A673 (cell line): ENCODE results near the gene PDE8A. TPM values are rescaled to one million over a fixed set of nuclear protein-coding genes. Genes with fewer than 3 reads are reported as not detected.
A peak's percentile ranks its signal among the peaks of the same experiment; 100 is the strongest.

Experiments used
- BruUV-seq: library from RNA; stranded (reverse); fragments of 400-500 nt; replicated peaks from 2 replicates; lab custom pipeline; 2021; lab: Mats Ljungman, UMichigan
- CTCF ChIA-PET: fragments of 300-600 bp; sonication (Branson Sonifier 250); formaldehyde crosslinking; loops from one replicate; lab custom pipeline; 2022; ENCODE audit warnings: antibody characterized with exemption; lab: Charles Lee
- POLR2A ChIA-PET: fragments of 300-600 bp; sonication (Branson Sonifier 250); formaldehyde crosslinking; loops from one replicate; lab custom pipeline; 2022; ENCODE audit warnings: antibody characterized with exemption; ENCODE audit not compliant: low non-redundant PET; lab: Charles Lee
- DNase-seq: peaks from one replicate; pipeline ENCODE4 v3.0.0-alpha.2; 2015; ENCODE audit warnings: low spot score
- H3K27ac ChIP-seq: fragments of 200-600 bp; sonication (generic); 2 replicates; pipeline ENCODE4 v1.5.1; 2016; ENCODE audit warnings: mixed run types, low read depth, mild to moderate bottlenecking, mixed read lengths, antibody characterized with exemption, low read length; ENCODE audit not compliant: poor library complexity, severe bottlenecking
- H3K27me3 ChIP-seq: fragments of 200-600 bp; sonication (generic); replicated peaks from 2 replicates; pipeline ENCODE4 v1.6.1; 2017; ENCODE audit warnings: mixed run types, low read depth, mild to moderate bottlenecking, mixed read lengths, antibody characterized with exemption, low read length; ENCODE audit not compliant: insufficient read depth, poor library complexity
- H3K36me3 ChIP-seq: fragments of 200-600 bp; sonication (generic); 2 replicates; pipeline ENCODE4 v1.6.1; 2016; ENCODE audit warnings: mixed run types, mild to moderate bottlenecking, mixed read lengths, antibody characterized with exemption, low read length; ENCODE audit not compliant: insufficient read depth, poor library complexity, severe bottlenecking
- H3K4me1 ChIP-seq: fragments of 200-600 bp; sonication (generic); 2 replicates; pipeline ENCODE4 v1.6.1; 2017; ENCODE audit warnings: mixed run types, mild to moderate bottlenecking, mixed read lengths, antibody characterized with exemption, low read length; ENCODE audit not compliant: insufficient read depth, poor library complexity, severe bottlenecking
- H3K4me3 ChIP-seq: fragments of 200-600 bp; sonication (generic); 2 replicates; pipeline ENCODE4 v1.5.1; 2016; ENCODE audit warnings: low read depth, mixed run types, mild to moderate bottlenecking, mixed read lengths, low read length; ENCODE audit not compliant: poor library complexity, severe bottlenecking
- H3K9me3 ChIP-seq: fragments of 200-600 bp; sonication (generic); 2 replicates; pipeline ENCODE4 v1.6.1; 2016; ENCODE audit warnings: mixed run types, low read depth, mild to moderate bottlenecking, mixed read lengths, antibody characterized with exemption, low read length; ENCODE audit not compliant: poor library complexity, severe bottlenecking
- EZH2 ChIP-seq: fragments of 200-600 bp; sonication (generic); IDR thresholded peaks from 2 replicates; pipeline ENCODE4 v1.6.1; 2017; ENCODE audit warnings: borderline replicate concordance, low read depth, mild to moderate bottlenecking, mixed read lengths, antibody characterized with exemption, low read length; ENCODE audit not compliant: poor library complexity, severe bottlenecking
- intact Hi-C: fragments of 100-400 bp; cut with micrococcal nuclease; formaldehyde crosslinking; loops from one replicate; pipeline ENCODE4 v1.10.0; 2022; ENCODE audit not compliant: unreplicated experiment
- total RNA-seq: library from RNA; stranded (reverse); gene quantifications from 2 replicates; pipeline ENCODE4 v1.2.3, GENCODE V29; 2021
- TF ChIP-seq, protein P1 (sequence below): fragments of 300-800, 200-600 bp; sonication (generic); conservative IDR thresholded peaks from 2 replicates; pipeline ENCODE4 v1.5.1; 2017; ENCODE audit warnings: low read depth, mild to moderate bottlenecking, antibody characterized with exemption, low read length, moderate library complexity, mixed read lengths

Gene PDE8A
- total RNA-seq, 1 experiment from 2014 or later, result 80.7 TPM

DNA sequence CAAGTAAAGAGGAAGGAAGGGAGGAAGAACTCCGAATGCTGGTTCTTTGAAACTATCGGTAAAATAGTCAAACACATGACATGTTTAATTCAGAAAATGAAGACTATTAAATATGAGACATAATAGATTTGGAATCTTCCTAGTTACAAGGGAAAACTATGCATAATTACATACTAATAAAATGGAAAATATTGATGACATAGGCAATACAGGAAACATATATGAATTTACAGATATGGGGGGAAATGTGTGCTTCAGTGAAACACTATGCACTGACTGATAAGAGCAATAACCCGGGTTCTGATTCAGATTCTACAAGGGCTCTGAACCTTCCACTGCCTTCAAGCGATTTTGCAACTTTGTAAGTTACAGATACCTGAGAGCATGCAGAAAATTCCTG, 185.9 kb downstream of the PDE8A start:
- Histone ChIP-seq H3K27me3 (no peaks in the 10 kb centered on the region), H3K27ac (no peak overlapping the region), H3K4me1 (peaks cover 5% of the 10 kb centered on the region), H3K4me3 (no peak overlapping the region), H3K9me3 (peaks cover 8% of the 10 kb centered on the region), H3K36me3 (no peaks in the 10 kb centered on the region)
- BruUV-seq, result no TSS peak
- TF ChIP-seq EZH2, result no peak
- TF ChIP-seq, protein P1, sequence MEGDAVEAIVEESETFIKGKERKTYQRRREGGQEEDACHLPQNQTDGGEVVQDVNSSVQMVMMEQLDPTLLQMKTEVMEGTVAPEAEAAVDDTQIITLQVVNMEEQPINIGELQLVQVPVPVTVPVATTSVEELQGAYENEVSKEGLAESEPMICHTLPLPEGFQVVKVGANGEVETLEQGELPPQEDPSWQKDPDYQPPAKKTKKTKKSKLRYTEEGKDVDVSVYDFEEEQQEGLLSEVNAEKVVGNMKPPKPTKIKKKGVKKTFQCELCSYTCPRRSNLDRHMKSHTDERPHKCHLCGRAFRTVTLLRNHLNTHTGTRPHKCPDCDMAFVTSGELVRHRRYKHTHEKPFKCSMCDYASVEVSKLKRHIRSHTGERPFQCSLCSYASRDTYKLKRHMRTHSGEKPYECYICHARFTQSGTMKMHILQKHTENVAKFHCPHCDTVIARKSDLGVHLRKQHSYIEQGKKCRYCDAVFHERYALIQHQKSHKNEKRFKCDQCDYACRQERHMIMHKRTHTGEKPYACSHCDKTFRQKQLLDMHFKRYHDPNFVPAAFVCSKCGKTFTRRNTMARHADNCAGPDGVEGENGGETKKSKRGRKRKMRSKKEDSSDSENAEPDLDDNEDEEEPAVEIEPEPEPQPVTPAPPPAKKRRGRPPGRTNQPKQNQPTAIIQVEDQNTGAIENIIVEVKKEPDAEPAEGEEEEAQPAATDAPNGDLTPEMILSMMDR, result no peak
- ChIA-PET POLR2A (no interaction called here), CTCF (no interaction called here)
- DNase-seq, result no peak
- intact Hi-C loops, result no loop called here

DNA sequence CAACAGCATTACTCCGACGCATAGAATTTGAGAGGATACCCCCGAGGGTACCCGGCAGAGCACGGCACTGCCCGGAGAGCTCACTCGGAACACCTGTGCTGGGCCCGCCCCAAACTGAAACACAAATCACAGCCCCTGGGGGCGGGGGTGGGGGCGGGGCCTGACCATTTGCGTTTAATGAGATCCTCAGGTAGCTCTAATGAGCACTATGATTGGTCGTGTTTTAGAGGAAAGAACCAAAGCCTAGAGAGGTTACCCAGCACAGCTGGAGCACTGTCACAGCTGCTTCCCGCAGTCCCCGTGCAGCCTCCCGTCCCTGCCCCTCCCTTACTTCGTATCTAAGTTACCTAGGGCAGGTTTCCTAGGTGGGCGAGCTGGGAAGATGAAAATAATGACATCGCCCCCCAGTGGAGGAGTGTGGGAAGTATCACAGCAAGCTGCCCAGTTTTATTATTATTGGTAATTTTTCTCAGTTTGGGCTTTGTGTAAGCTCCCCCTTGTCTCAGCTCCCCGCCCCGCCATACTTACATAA, 187.1 kb downstream of the PDE8A start:
- ChIA-PET POLR2A (no interaction called here), CTCF (interaction anchor here (0.8 to 1.3 kb wide), 3 partner anchors 27 to 581 kb away, joined by 3 to 5 read pairs (median 3); no protein-coding TSS in a partner anchor)
- peak; percentile 55 for DNase-seq
- Histone ChIP-seq H3K9me3 (peaks cover 8% of the 10 kb centered on the region), H3K4me3 (peak overlapping the region; percentile 33), H3K27ac (no peak overlapping the region), H3K36me3 (no peaks in the 10 kb centered on the region), H3K4me1 (peaks cover 5% of the 10 kb centered on the region), H3K27me3 (no peaks in the 10 kb centered on the region)
- no peak for TF ChIP-seq EZH2
- TF ChIP-seq, protein P1, result peak; percentile 74
- intact Hi-C loops, result loop anchor here (1.0 kb wide), 1 partner anchor 213 kb away; no protein-coding TSS in a partner anchor
- no TSS peak for BruUV-seq

DNA sequence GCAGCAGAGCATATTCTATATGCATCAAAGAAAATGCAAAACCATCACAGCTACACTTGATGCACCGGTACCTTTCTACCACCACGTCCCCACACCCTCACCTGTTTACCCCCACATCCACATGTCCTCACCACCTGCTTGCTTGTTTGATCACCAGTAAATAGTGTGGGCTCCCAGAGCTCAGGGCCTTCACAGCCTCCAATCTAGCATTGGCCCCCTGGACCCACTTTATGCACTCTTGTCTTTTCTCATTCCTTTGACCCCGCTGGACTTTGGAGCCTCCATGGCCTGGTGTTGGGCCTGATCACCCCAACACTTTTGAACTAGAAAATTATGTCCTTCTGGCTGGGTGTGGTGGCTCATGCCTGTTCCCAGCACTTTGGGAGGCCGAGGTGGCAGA, 190.1 kb downstream of the PDE8A start:
- no peak overlapping the region for H3K27ac ChIP-seq
- no peak for DNase-seq
- H3K4me3 ChIP-seq, result no peak overlapping the region
- H3K4me1 ChIP-seq, result peaks cover 5% of the 10 kb centered on the region
- peaks cover 8% of the 10 kb centered on the region for H3K9me3 ChIP-seq
- no peaks in the 10 kb centered on the region for H3K36me3 ChIP-seq
- ChIA-PET POLR2A (no interaction called here), CTCF (no interaction called here)
- intact Hi-C loops, result no loop called here
- TF ChIP-seq, protein P1, result no peak
- no peak for TF ChIP-seq EZH2
- no TSS peak for BruUV-seq
- no peaks in the 10 kb centered on the region for H3K27me3 ChIP-seq
